MM.1S (cell line): ENCODE data around the gene RACGAP1.

Experiments
- DNase-seq: peaks from one replicate; pipeline ENCODE4 v3.0.0-alpha.2; 2015
- H2AFZ ChIP-seq: fragments of 300-600 bp; sonication (generic); 2 replicates; pipeline ENCODE4 v1.6.0; 2016; ENCODE audit warnings: antibody characterized with exemption, low read length
- H3F3A ChIP-seq: fragments of 300-600 bp; sonication (generic); 2 replicates; pipeline ENCODE4 v1.6.1; 2016; ENCODE audit warnings: mild to moderate bottlenecking, antibody characterized with exemption, low read length, moderate library complexity, mixed read lengths; ENCODE audit not compliant: insufficient read depth
- H3K27ac ChIP-seq: fragments of 300-600 bp; sonication (generic); 2 replicates; pipeline ENCODE4 v1.5.1; 2016; ENCODE audit warnings: mild to moderate bottlenecking, low read length
- H3K27me3 ChIP-seq: fragments of 300-600 bp; sonication (generic); replicated peaks from 2 replicates; pipeline ENCODE4 v1.6.0; 2016; ENCODE audit warnings: low read length; ENCODE audit not compliant: insufficient read depth
- H3K36me3 ChIP-seq: fragments of 300-600 bp; sonication (generic); replicated peaks from 2 replicates; pipeline ENCODE4 v1.6.1; 2016; ENCODE audit warnings: mild to moderate bottlenecking, low read length, mixed read lengths; ENCODE audit not compliant: insufficient read depth
- H3K4me1 ChIP-seq: fragments of 300-600 bp; sonication (generic); 2 replicates; pipeline ENCODE4 v1.6.1; 2016; ENCODE audit warnings: low read length, mixed read lengths
- H3K4me2 ChIP-seq: fragments of 300-600 bp; sonication (generic); 2 replicates; pipeline ENCODE4 v1.6.0; 2016; ENCODE audit warnings: low read depth, low read length
- H3K4me3 ChIP-seq: fragments of 300-600 bp; sonication (generic); 2 replicates; pipeline ENCODE4 v1.5.1; 2016; ENCODE audit warnings: low read length, mixed read lengths
- H3K79me2 ChIP-seq: fragments of 300-600 bp; sonication (generic); 2 replicates; pipeline ENCODE4 v1.6.1; 2016; ENCODE audit warnings: mixed run types, low read length, mixed read lengths
- H3K9ac ChIP-seq: fragments of 300-600 bp; sonication (generic); 2 replicates; pipeline ENCODE4 v1.6.1; 2016; ENCODE audit warnings: low read length, mixed read lengths
- H3K9me2 ChIP-seq: fragments of 300-600 bp; sonication (generic); replicated peaks from 2 replicates; pipeline ENCODE4 v1.6.1; 2016; ENCODE audit warnings: mild to moderate bottlenecking, low read length, mixed read lengths; ENCODE audit not compliant: insufficient read depth
- H3K9me3 ChIP-seq: fragments of 300-600 bp; sonication (generic); replicated peaks from 2 replicates; pipeline ENCODE4 v1.6.1; 2016; ENCODE audit warnings: mild to moderate bottlenecking, low read length, mixed read lengths; ENCODE audit not compliant: insufficient read depth
- H4K20me1 ChIP-seq: fragments of 300-600 bp; sonication (generic); 2 replicates; pipeline ENCODE4 v1.6.1; 2016; ENCODE audit warnings: mild to moderate bottlenecking, low read length, moderate library complexity, mixed read lengths; ENCODE audit not compliant: insufficient read depth
- EZH2 ChIP-seq: fragments of 300-600 bp; sonication (generic); optimal IDR thresholded peaks from 2 replicates; pipeline ENCODE3; 2017; ENCODE audit warnings: low read depth, mild to moderate bottlenecking, antibody characterized with exemption, low read length, mixed read lengths
- EZH2phosphoT487 ChIP-seq: fragments of 300-600 bp; sonication (generic); IDR thresholded peaks from 2 replicates; pipeline ENCODE4 v1.6.1; 2018; ENCODE audit warnings: antibody characterized with exemption, low read length
- TF ChIP-seq, protein P1 (sequence below): fragments of 300-600 bp; sonication (generic); IDR thresholded peaks from 2 replicates; pipeline ENCODE4 v1.5.1; 2016; ENCODE audit warnings: antibody characterized with exemption, low read length, mixed read lengths

Gene RACGAP1

GRCh38 chr12:50041062-50041860 is 16.0 kb upstream of the RACGAP1 start:
- H3F3A ChIP-seq: no peaks in the 10 kb centered on the region
- H3K4me3 ChIP-seq: no peak overlapping the region
- no peak overlapping the region for H3K4me2 ChIP-seq
- H3K36me3 ChIP-seq: no peaks in the 10 kb centered on the region
- no peaks in the 10 kb centered on the region for H3K9me3 ChIP-seq
- H3K9ac ChIP-seq: no peak overlapping the region
- no peak for TF ChIP-seq EZH2phosphoT487
- no peak for TF ChIP-seq EZH2
- TF ChIP-seq, protein P1, sequence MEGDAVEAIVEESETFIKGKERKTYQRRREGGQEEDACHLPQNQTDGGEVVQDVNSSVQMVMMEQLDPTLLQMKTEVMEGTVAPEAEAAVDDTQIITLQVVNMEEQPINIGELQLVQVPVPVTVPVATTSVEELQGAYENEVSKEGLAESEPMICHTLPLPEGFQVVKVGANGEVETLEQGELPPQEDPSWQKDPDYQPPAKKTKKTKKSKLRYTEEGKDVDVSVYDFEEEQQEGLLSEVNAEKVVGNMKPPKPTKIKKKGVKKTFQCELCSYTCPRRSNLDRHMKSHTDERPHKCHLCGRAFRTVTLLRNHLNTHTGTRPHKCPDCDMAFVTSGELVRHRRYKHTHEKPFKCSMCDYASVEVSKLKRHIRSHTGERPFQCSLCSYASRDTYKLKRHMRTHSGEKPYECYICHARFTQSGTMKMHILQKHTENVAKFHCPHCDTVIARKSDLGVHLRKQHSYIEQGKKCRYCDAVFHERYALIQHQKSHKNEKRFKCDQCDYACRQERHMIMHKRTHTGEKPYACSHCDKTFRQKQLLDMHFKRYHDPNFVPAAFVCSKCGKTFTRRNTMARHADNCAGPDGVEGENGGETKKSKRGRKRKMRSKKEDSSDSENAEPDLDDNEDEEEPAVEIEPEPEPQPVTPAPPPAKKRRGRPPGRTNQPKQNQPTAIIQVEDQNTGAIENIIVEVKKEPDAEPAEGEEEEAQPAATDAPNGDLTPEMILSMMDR: no peak
- H3K4me1 ChIP-seq: no peaks in the 10 kb centered on the region
- H2AFZ ChIP-seq: no peak overlapping the region
- no peaks in the 10 kb centered on the region for H3K9me2 ChIP-seq
- no peaks in the 10 kb centered on the region for H3K79me2 ChIP-seq
- H3K27me3 ChIP-seq: no peaks in the 10 kb centered on the region
- no peak for DNase-seq
- no peak overlapping the region for H3K27ac ChIP-seq
- no peaks in the 10 kb centered on the region for H4K20me1 ChIP-seq

- Histone ChIP-seq H4K20me1 (no peaks in the 10 kb centered on the region), H3K27me3 (no peaks in the 10 kb centered on the region), H3K79me2 (no peaks in the 10 kb centered on the region), H2AFZ (no peak overlapping the region), H3K9me2 (no peaks in the 10 kb centered on the region), H3K27ac (no peak overlapping the region), H3F3A (no peaks in the 10 kb centered on the region), H3K4me2 (no peak overlapping the region), H3K9me3 (no peaks in the 10 kb centered on the region), H3K4me3 (no peak overlapping the region), H3K36me3 (no peaks in the 10 kb centered on the region), H3K4me1 (no peaks in the 10 kb centered on the region), H3K9ac (no peak overlapping the region)
- DNase-seq: no peak
- TF ChIP-seq EZH2phosphoT487 (no peak), EZH2 (no peak)
- TF ChIP-seq, protein P1: no peak
Measured at GRCh38 chr12:50040657-50041056, 15.4 kb upstream of the RACGAP1 start.

GRCh38 chr12:50039151-50039835 is 14.0 kb upstream of the RACGAP1 start:
- H3K9ac ChIP-seq: no peak overlapping the region
- no peaks in the 10 kb centered on the region for H4K20me1 ChIP-seq
- TF ChIP-seq, protein P1: peak; percentile 94
- no peak for TF ChIP-seq EZH2
- TF ChIP-seq EZH2phosphoT487: no peak
- H3K4me2 ChIP-seq: no peak overlapping the region
- no peaks in the 10 kb centered on the region for H3K79me2 ChIP-seq
- H3K4me3 ChIP-seq: no peak overlapping the region
- H3K9me2 ChIP-seq: no peaks in the 10 kb centered on the region
- no peaks in the 10 kb centered on the region for H3F3A ChIP-seq
- H2AFZ ChIP-seq: no peak overlapping the region
- no peaks in the 10 kb centered on the region for H3K4me1 ChIP-seq
- H3K9me3 ChIP-seq: no peaks in the 10 kb centered on the region
- no peaks in the 10 kb centered on the region for H3K36me3 ChIP-seq
- no peak overlapping the region for H3K27ac ChIP-seq
- DNase-seq: peak; percentile 78
- no peaks in the 10 kb centered on the region for H3K27me3 ChIP-seq
